T-cell (primary cell): ENCODE measurements around the gene CAPN13. TPM values are rescaled to one million over a fixed set of nuclear protein-coding genes. Genes with fewer than 3 reads are reported as not detected.

Experiments used
- ATAC-seq, 4 experiments: fragments of 200-7000 bp in 3 of 4; fragments of 150-1000 bp in 1 of 4; cut with Tn5 transposase; replicated peaks in 1 of 4; 1 replicate in 3 of 4; 2 replicates in 1 of 4; pipeline ENCODE4 v1.10.0; 2021; ENCODE audit warnings: moderate library complexity in 3 of 4, mild to moderate bottlenecking in 2 of 4, moderate number of reproducible peaks in 1 of 4
- CTCF ChIA-PET, 2 donors: fragments of 300-600 bp; sonication (Branson Sonifier 250); formaldehyde crosslinking; loops; one replicate each; lab custom pipeline; 2022; ENCODE audit warnings: antibody characterized with exemption in 2 of 2; lab: Charles Lee
- POLR2A ChIA-PET, 2 donors: fragments of 300-600 bp; sonication (Branson Sonifier 250); formaldehyde crosslinking; loops; one replicate each; lab custom pipeline; 2022; ENCODE audit warnings: antibody characterized with exemption in 2 of 2; lab: Charles Lee
- DNase-seq, 35 experiments: peaks; one replicate each; pipeline versions ENCODE4 v3.0.0 to v3.0.0-alpha.2; 2013 to 2023
- H3K27ac ChIP-seq: one replicate; pipeline ENCODE4 v1.5.1; 2013; ENCODE audit warnings: low read length
- H3K27me3 ChIP-seq, 2 experiments: replicated peaks in 1 of 2; 1 replicate in 1 of 2; 2 replicates in 1 of 2; pipeline versions ENCODE4 v1.6.1 to v1.7.0; 2013; ENCODE audit warnings: low read length in 1 of 2, mixed read lengths in 1 of 2; ENCODE audit not compliant: control insufficient read depth in 2 of 2, insufficient read depth in 2 of 2; ENCODE audit errors: extremely low read depth in 1 of 2
- H3K36me3 ChIP-seq, 2 donors: 1 replicate in 1 of 2; 2 replicates in 1 of 2; pipeline versions ENCODE4 v1.6.1 to v1.7.0; 2013; ENCODE audit warnings: low read length in 1 of 2; ENCODE audit not compliant: control insufficient read depth in 2 of 2, insufficient read depth in 1 of 2; ENCODE audit errors: extremely low read depth in 1 of 2
- H3K4me1 ChIP-seq, 2 experiments: 1 replicate in 1 of 2; 2 replicates in 1 of 2; pipeline versions ENCODE4 v1.6.1 to v1.7.0; 2013; ENCODE audit warnings: low read length in 2 of 2, mixed read lengths in 1 of 2; ENCODE audit not compliant: insufficient read depth in 2 of 2, control insufficient read depth in 1 of 2; ENCODE audit errors: extremely low read depth in 1 of 2
- H3K4me3 ChIP-seq, 2 donors: 1 replicate in 1 of 2; 2 replicates in 1 of 2; pipeline versions ENCODE4 v1.5.1 to v1.7.0; 2013; ENCODE audit warnings: mild to moderate bottlenecking in 2 of 2, low read length in 1 of 2, moderate library complexity in 1 of 2; ENCODE audit not compliant: control insufficient read depth in 1 of 2; ENCODE audit errors: extremely low read depth in 1 of 2
- H3K9me3 ChIP-seq: 2 replicates; pipeline ENCODE4 v1.7.0; 2013
- H3K27ac Mint-ChIP-seq, 2 donors: one replicate each; pipeline ENCODE4 v1.8.0; 2020 to 2021; ENCODE audit warnings: mild to moderate bottlenecking in 2 of 2, mixed read lengths in 2 of 2
- H3K27me3 Mint-ChIP-seq, 2 donors: one replicate each; pipeline ENCODE4 v1.8.0; 2021 to 2022; ENCODE audit warnings: mixed read lengths in 2 of 2
- H3K36me3 Mint-ChIP-seq: one replicate; pipeline ENCODE4 v1.8.0; 2021; ENCODE audit warnings: mixed read lengths
- H3K4me1 Mint-ChIP-seq, 3 donors: one replicate each; pipeline ENCODE4 v1.8.0; 2020 to 2022; ENCODE audit warnings: mixed read lengths in 3 of 3, mild to moderate bottlenecking in 1 of 3
- H3K4me3 Mint-ChIP-seq, 3 donors: one replicate each; pipeline ENCODE4 v1.8.0; 2020 to 2022; ENCODE audit warnings: mild to moderate bottlenecking in 3 of 3, mixed read lengths in 3 of 3, moderate library complexity in 3 of 3
- H3K9me3 Mint-ChIP-seq, 3 donors: one replicate each; pipeline ENCODE4 v1.8.0; 2020 to 2022; ENCODE audit warnings: mixed read lengths in 3 of 3
- WGBS: methylation state at CpG from one replicate; pipeline ENCODE4 v1.1.5; 2013; ENCODE audit warnings: missing lambda C conversion rate; ENCODE audit not compliant: insufficient coverage; 5-methylcytosine and 5-hydroxymethylcytosine counted together
- total RNA-seq, 35 experiments: library from RNA in 6 of 35; stranded (reverse) in 6 of 35; fragments of 120-200 nt in 1 of 35; gene quantifications; one replicate each; pipeline versions ENCODE4 v1.2.1 to v1.2.4 and lab custom pipeline; 2013 to 2026

The CAPN13 gene
- total RNA-seq, 5 donors from 2014 or later (not counting 1 experiment from before 2014, with no cell fraction given): 0.16 TPM; not detected in 4

GRCh38 chr2:30688956-30689401 lies 118.3 kb downstream of the CAPN13 start:
- no peak overlapping the region for H3K4me3 ChIP-seq
- DNase-seq (no peak), ATAC-seq (no peak)
- POLR2A ChIA-PET: interaction anchor here in 1 of 2 donors (1.1 kb wide), 1 partner anchor 524 kb away, joined by 4 read pairs; no protein-coding TSS in a partner anchor
- H3K4me1 Mint-ChIP-seq: no peaks in the 10 kb centered on the region
- no peaks in the 10 kb centered on the region for H3K9me3 ChIP-seq
- H3K27ac ChIP-seq: no peak overlapping the region
- H3K4me1 ChIP-seq: no peaks in the 10 kb centered on the region
- H3K9me3 Mint-ChIP-seq: no peaks in the 10 kb centered on the region
- no peaks in the 10 kb centered on the region for H3K36me3 ChIP-seq
- no peaks in the 10 kb centered on the region for H3K36me3 Mint-ChIP-seq
- no peaks in the 10 kb centered on the region for H3K27me3 Mint-ChIP-seq
- peaks cover 0 to 5% of the 10 kb centered on the region in 2 experiments for H3K27me3 ChIP-seq
- H3K27ac Mint-ChIP-seq: no peak overlapping the region
- 100% methylated on average over 3 of the region's 4 CpGs for WGBS
- H3K4me3 Mint-ChIP-seq: no peak overlapping the region
- CTCF ChIA-PET: interaction anchor here in 1 of 2 donors (0.7 kb wide), 1 partner anchor 21 kb away, joined by 3 read pairs; no protein-coding TSS in a partner anchor

GRCh38 chr2:30686669-30687068 lies 120.6 kb downstream of the CAPN13 start:
- Mint-ChIP-seq H3K27me3 (no peaks in the 10 kb centered on the region), H3K27ac (no peak overlapping the region), H3K4me1 (peaks cover 0 to 2% (median 0%) of the 10 kb centered on the region in 3 donors), H3K4me3 (no peak overlapping the region), H3K36me3 (no peaks in the 10 kb centered on the region), H3K9me3 (no peaks in the 10 kb centered on the region)
- POLR2A ChIA-PET: no interaction called here
- DNase-seq (no peak), ATAC-seq (no peak)
- Histone ChIP-seq H3K27me3 (no peaks in the 10 kb centered on the region), H3K27ac (no peak overlapping the region), H3K9me3 (no peaks in the 10 kb centered on the region), H3K4me3 (no peak overlapping the region), H3K36me3 (no peaks in the 10 kb centered on the region), H3K4me1 (no peaks in the 10 kb centered on the region)
- CTCF ChIA-PET: interaction anchor here (0.6 to 1.2 kb wide), 6 partner anchors 9 to 580 kb away, joined by 3 to 9 read pairs (median 4); no protein-coding TSS in a partner anchor
- WGBS: 79% methylated on average over 2 of the region's 4 CpGs

- ATAC-seq (no peak), DNase-seq (no peak)
- Histone ChIP-seq H3K27ac (no peak overlapping the region), H3K4me3 (no peak overlapping the region), H3K27me3 (no peaks in the 10 kb centered on the region), H3K4me1 (no peaks in the 10 kb centered on the region), H3K9me3 (no peaks in the 10 kb centered on the region), H3K36me3 (no peaks in the 10 kb centered on the region)
- no peak overlapping the region for H3K4me3 Mint-ChIP-seq
- POLR2A ChIA-PET: no interaction called here
- no peaks in the 10 kb centered on the region for H3K9me3 Mint-ChIP-seq
- peaks cover 0 to 2% (median 0%) of the 10 kb centered on the region in 3 donors for H3K4me1 Mint-ChIP-seq
- CTCF ChIA-PET: interaction anchor here (0.6 to 1.2 kb wide), 7 partner anchors 16 to 521 kb away, joined by 3 to 14 read pairs (median 4); no protein-coding TSS in a partner anchor
- no CpG with 5 or more reads among the region's 2 CpGs for WGBS
- H3K27me3 Mint-ChIP-seq: no peaks in the 10 kb centered on the region
- H3K27ac Mint-ChIP-seq: no peak overlapping the region
- H3K36me3 Mint-ChIP-seq: no peaks in the 10 kb centered on the region
Observed at GRCh38 chr2:30686000-30686399, 121.2 kb downstream of the CAPN13 start.

- no peaks in the 10 kb centered on the region for H3K9me3 ChIP-seq
- CTCF ChIA-PET: no interaction called here
- no peak overlapping the region for H3K27ac Mint-ChIP-seq
- no peaks in the 10 kb centered on the region for H3K36me3 Mint-ChIP-seq
- H3K36me3 ChIP-seq: no peaks in the 10 kb centered on the region
- H3K4me3 Mint-ChIP-seq: no peak overlapping the region
- H3K9me3 Mint-ChIP-seq: no peaks in the 10 kb centered on the region
- H3K4me3 ChIP-seq: no peak overlapping the region
- ATAC-seq (no peak), DNase-seq (no peak)
- H3K4me1 ChIP-seq: no peaks in the 10 kb centered on the region
- POLR2A ChIA-PET: no interaction called here
- H3K27me3 Mint-ChIP-seq: no peaks in the 10 kb centered on the region
- no peak overlapping the region for H3K27ac ChIP-seq
- H3K27me3 ChIP-seq: no peaks in the 10 kb centered on the region
- H3K4me1 Mint-ChIP-seq: peaks cover 0 to 2% (median 0%) of the 10 kb centered on the region in 3 donors
- WGBS: 83% methylated on average over 3 of the region's 3 CpGs
Observed at GRCh38 chr2:30684996-30685395, 122.2 kb downstream of the CAPN13 start.

- H3K27ac ChIP-seq: no peak overlapping the region
- no peak for ATAC-seq
- no peak overlapping the region for H3K27ac Mint-ChIP-seq
- H3K27me3 Mint-ChIP-seq: no peaks in the 10 kb centered on the region
- DNase-seq: no peak
- peaks cover 0 to 2% (median 0%) of the 10 kb centered on the region in 3 donors for H3K4me1 Mint-ChIP-seq
- H3K4me1 ChIP-seq: no peaks in the 10 kb centered on the region
- ChIA-PET CTCF (no interaction called here), POLR2A (no interaction called here)
- no peaks in the 10 kb centered on the region for H3K27me3 ChIP-seq
- no peaks in the 10 kb centered on the region for H3K9me3 Mint-ChIP-seq
- no peaks in the 10 kb centered on the region for H3K36me3 Mint-ChIP-seq
- 83% methylated on average over 2 of the region's 5 CpGs for WGBS
- no peak overlapping the region for H3K4me3 Mint-ChIP-seq
- H3K4me3 ChIP-seq: no peak overlapping the region
- H3K9me3 ChIP-seq: no peaks in the 10 kb centered on the region
- H3K36me3 ChIP-seq: no peaks in the 10 kb centered on the region
Observed at GRCh38 chr2:30684516-30684915, 122.7 kb downstream of the CAPN13 start.

- POLR2A ChIA-PET: no interaction called here
- ATAC-seq: no peak
- peaks cover 0 to 2% (median 0%) of the 10 kb centered on the region in 3 donors for H3K4me1 Mint-ChIP-seq
- WGBS: 78% methylated on average over 7 of the region's 8 CpGs
- H3K27ac Mint-ChIP-seq: no peak overlapping the region
- no peaks in the 10 kb centered on the region for H3K27me3 Mint-ChIP-seq
- Histone ChIP-seq H3K27ac (no peak overlapping the region), H3K4me3 (no peak overlapping the region), H3K9me3 (no peaks in the 10 kb centered on the region), H3K36me3 (no peaks in the 10 kb centered on the region), H3K4me1 (no peaks in the 10 kb centered on the region), H3K27me3 (no peaks in the 10 kb centered on the region)
- no peaks in the 10 kb centered on the region for H3K9me3 Mint-ChIP-seq
- DNase-seq: no peak
- H3K36me3 Mint-ChIP-seq: no peaks in the 10 kb centered on the region
- CTCF ChIA-PET: interaction anchor here in 1 of 2 donors (0.6 kb wide), 1 partner anchor 130 kb away, joined by 3 read pairs; no protein-coding TSS in a partner anchor
- no peak overlapping the region for H3K4me3 Mint-ChIP-seq
Observed at GRCh38 chr2:30684026-30684425, 123.2 kb downstream of the CAPN13 start.
